ENCODE results near the gene LDLRAD4.

LDLRAD4 gene

GRCh38 chr18:13555192-13555591 is 336.6 kb downstream of the LDLRAD4 start:
- DNase-seq (ENCODE audit: low read depth), result no peak

GRCh38 chr18:13555865-13556264 is 337.3 kb downstream of the LDLRAD4 start:
- DNase-seq (ENCODE audit: low read depth), result no peak

GRCh38 chr18:13556502-13556901 is 337.9 kb downstream of the LDLRAD4 start:
- no peak for DNase-seq (ENCODE audit: low read depth)

GRCh38 chr18:13558124-13558523 is 339.6 kb downstream of the LDLRAD4 start:
- DNase-seq (ENCODE audit: low read depth), result no peak

- DNase-seq (ENCODE audit: low read depth), result no peak
These were observed 340.2 kb downstream of the LDLRAD4 start for GRCh38 chr18:13558790-13559189.

- DNase-seq (ENCODE audit: low read depth), result no peak
These were observed 341.2 kb downstream of the LDLRAD4 start for GRCh38 chr18:13559754-13560153.

GRCh38 chr18:13560306-13560705 is 341.7 kb downstream of the LDLRAD4 start:
- DNase-seq (ENCODE audit: low read depth), result no peak

- DNase-seq (ENCODE audit: low read depth), result no peak
These were observed 344.0 kb downstream of the LDLRAD4 start for GRCh38 chr18:13562494-13563029.

GRCh38 chr18:13563390-13563805 is 344.8 kb downstream of the LDLRAD4 start:
- no peak for DNase-seq (ENCODE audit: low read depth)

- DNase-seq (ENCODE audit: low read depth), result no peak
These were observed 346.0 kb downstream of the LDLRAD4 start for GRCh38 chr18:13564579-13564978.

- no peak for DNase-seq (ENCODE audit: low read depth)
These were observed 346.7 kb downstream of the LDLRAD4 start for GRCh38 chr18:13565228-13565627.

- no peak for DNase-seq (ENCODE audit: low read depth)
These were observed 348.6 kb downstream of the LDLRAD4 start for GRCh38 chr18:13566941-13567746.

- no peak for DNase-seq (ENCODE audit: low read depth)
These were observed 350.2 kb downstream of the LDLRAD4 start for GRCh38 chr18:13568443-13569392.

- no peak for DNase-seq (ENCODE audit: low read depth)
These were observed 351.7 kb downstream of the LDLRAD4 start for GRCh38 chr18:13570216-13570615.

- DNase-seq (ENCODE audit: low read depth), result no peak
These were observed 352.4 kb downstream of the LDLRAD4 start for GRCh38 chr18:13570856-13571495.

GRCh38 chr18:13572148-13572547 is 353.6 kb downstream of the LDLRAD4 start:
- DNase-seq (ENCODE audit: low read depth), result no peak

- DNase-seq (ENCODE audit: low read depth), result no peak
These were observed 354.2 kb downstream of the LDLRAD4 start for GRCh38 chr18:13572721-13573120.

- no peak for DNase-seq (ENCODE audit: low read depth)
These were observed 355.2 kb downstream of the LDLRAD4 start for GRCh38 chr18:13573750-13574149.

GRCh38 chr18:13574355-13574754 is 355.8 kb downstream of the LDLRAD4 start:
- DNase-seq (ENCODE audit: low read depth), result no peak

GRCh38 chr18:13574761-13575160 is 356.2 kb downstream of the LDLRAD4 start:
- no peak for DNase-seq (ENCODE audit: low read depth)

- no peak for DNase-seq (ENCODE audit: low read depth)
These were observed 358.0 kb downstream of the LDLRAD4 start for GRCh38 chr18:13576598-13576997.

- no peak for DNase-seq (ENCODE audit: low read depth)
These were observed 358.6 kb downstream of the LDLRAD4 start for GRCh38 chr18:13577091-13577697.
